Esophagus squamous epithelium (tissue), 5 donors: ENCODE data around the gene DOK6. TPM values are rescaled to one million over a fixed set of nuclear protein-coding genes. Genes with fewer than 3 reads are reported as not detected.
"Not testable (repeated sequence)": the region's sequence is repeated elsewhere in the genome, so short reads cannot be mapped to it uniquely, and the experiment has no call there.

Experiments
- DNase-seq: peaks from one replicate; lab custom pipeline; 2025; lab: John Stamatoyannopoulos, UW
- H3K27ac ChIP-seq, 4 donors: fragments of 200-600 bp; sonication (generic); one replicate each; pipeline ENCODE4 v1.5.1; 2016 to 2019; ENCODE audit warnings: mild to moderate bottlenecking in 1 of 4
- H3K27me3 ChIP-seq, 4 donors: fragments of 200-600 bp; sonication (generic); 1 replicate in 3 of 4; 2 replicates in 1 of 4; pipeline versions ENCODE4 v1.5.1 to v1.6.0; 2017 to 2021; ENCODE audit warnings: antibody characterized with exemption in 1 of 4
- H3K36me3 ChIP-seq, 3 donors: fragments of 200-600 bp; sonication (generic); one replicate each; pipeline ENCODE4 v1.5.1; 2016 to 2019
- H3K4me1 ChIP-seq, 3 donors: fragments of 200-600 bp; sonication (generic); one replicate each; pipeline ENCODE4 v1.5.1; 2017 to 2019
- H3K4me3 ChIP-seq, 4 donors: fragments of 200-600 bp; sonication (generic); 1 replicate in 3 of 4; 2 replicates in 1 of 4; pipeline ENCODE4 v1.5.1; 2016 to 2019; ENCODE audit warnings: mild to moderate bottlenecking in 2 of 4, moderate library complexity in 1 of 4
- H3K9me3 ChIP-seq, 3 donors: fragments of 200-600 bp; sonication (generic); one replicate each; pipeline ENCODE4 v1.5.1; 2016 to 2019
- CTCF ChIP-seq, 6 experiments: fragments of 450-650 bp in 4 of 6; fragments of 200-600 bp in 2 of 6; sonication (generic) in 2 of 6; IDR thresholded peaks; one replicate each; pipeline ENCODE4 v1.5.1; 2016 to 2019; ENCODE audit warnings: antibody characterized with exemption in 6 of 6, mild to moderate bottlenecking in 4 of 6, moderate library complexity in 4 of 6
- POLR2A ChIP-seq, 4 donors: fragments of 450-650 bp; IDR thresholded peaks; one replicate each; pipeline ENCODE4 v1.6.1; 2017; ENCODE audit warnings: antibody characterized with exemption in 4 of 4, mild to moderate bottlenecking in 4 of 4, moderate library complexity in 3 of 4
- WGBS, 2 donors: methylation state at CpG; one replicate each; pipeline ENCODE4 v1.1.5; 2018; 5-methylcytosine and 5-hydroxymethylcytosine counted together
- intact Hi-C: fragments of 100-400 bp; cut with DNase I; formaldehyde crosslinking; loops from one replicate; pipeline ENCODE4 v1.15.0; 2022
- total RNA-seq, 4 donors: library from RNA; depleted of rRNA; stranded (reverse); fragments of >200 nt; gene quantifications; one replicate each; pipeline ENCODE4 v1.1.0, GENCODE V29; 2016
- donor health status: DM: yes; HTN: yes; CAD: no.

DOK6 gene
- total RNA-seq = under 1 TPM in 2 of 4 donors, not detected in 2; 0.57 to 0.88 TPM

- H3K4me1 ChIP-seq = peaks cover 0 to 26% (median 0%) of the 10 kb centered on the region in 3 donors
- WGBS, 2 donors = 3 to 8% methylated on average over 14 to 24 of the region's 79 CpGs
- peak within 1 kb of the TSS; percentile 25 to 73 (median 48) for H3K27ac ChIP-seq
- H3K9me3 ChIP-seq = no peaks in the 10 kb centered on the region
- H3K27me3 ChIP-seq = peaks cover 0 to 62% (median 7%) of the 10 kb centered on the region in 4 donors
- intact Hi-C loops = no loop called here
- TF ChIP-seq CTCF (IDR thresholded peaks at IDR 0.05) (no peak), POLR2A (IDR thresholded peaks at IDR 0.05) (no peak)
- H3K36me3 ChIP-seq = no peaks in the 10 kb centered on the region
- DNase-seq = no peak
- H3K4me3 ChIP-seq = peak within 1 kb of the TSS; percentile 22 to 63 (median 50)
Observed at GRCh38 chr18:69400253-69400975, at the start of gene DOK6. TSS of gene DOK6 (plus strand) at chr18:69400888.

DNA sequence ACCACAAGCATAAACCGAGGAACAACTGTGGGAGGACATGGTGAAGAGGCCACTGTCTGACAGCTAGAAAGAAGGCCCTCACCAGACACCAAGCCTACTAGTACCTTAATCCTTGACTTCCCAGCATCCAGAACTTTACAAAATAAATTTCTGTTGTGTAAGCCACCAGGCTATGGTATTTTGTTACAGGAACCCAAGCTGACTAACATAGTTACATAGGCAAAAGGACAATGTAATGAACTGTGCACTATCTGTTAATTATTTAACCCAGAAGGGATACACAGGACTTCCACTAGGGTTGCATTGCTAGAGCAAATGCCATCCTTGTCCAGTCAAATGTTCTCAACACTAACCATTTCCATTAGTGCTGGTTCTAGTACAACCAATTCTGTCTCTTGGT lies 47.7 kb upstream of the DOK6 start:
- no peaks in the 10 kb centered on the region for H3K4me1 ChIP-seq
- no peak overlapping the region for H3K27ac ChIP-seq
- WGBS, 2 donors = 77 to 100% methylated on average over 1 of the region's 1 CpG
- H3K9me3 ChIP-seq = peaks cover 0 to 7% (median 0%) of the 10 kb centered on the region in 3 donors
- TF ChIP-seq POLR2A (IDR thresholded peaks at IDR 0.05) (no peak), CTCF (IDR thresholded peaks at IDR 0.05) (no peak)
- H3K36me3 ChIP-seq = no peaks in the 10 kb centered on the region
- H3K4me3 ChIP-seq = no peak overlapping the region
- H3K27me3 ChIP-seq = no peaks in the 10 kb centered on the region
- intact Hi-C loops = no loop called here
- DNase-seq = no peak

DNA sequence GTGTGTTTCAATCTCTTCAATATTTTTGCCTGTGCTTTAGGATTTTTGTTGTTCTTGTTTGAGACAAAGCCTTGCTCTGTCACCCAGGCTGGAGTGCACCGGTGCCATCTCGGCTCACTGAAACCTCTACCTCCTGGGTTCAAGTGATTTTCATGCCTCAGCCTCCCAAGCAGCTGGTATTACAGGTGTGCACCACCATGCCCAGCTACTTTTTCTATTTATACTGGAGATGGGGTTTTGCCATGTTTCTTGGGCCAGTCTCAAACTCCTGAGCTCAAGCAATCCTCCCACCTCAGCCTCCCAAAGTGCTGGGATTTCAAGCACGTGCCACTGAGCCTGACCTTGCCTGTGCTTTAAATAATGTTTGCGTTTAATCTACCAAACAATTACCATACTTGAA lies 43.1 kb upstream of the DOK6 start:
- Histone ChIP-seq H3K4me1 (no peaks in the 10 kb centered on the region), H3K27ac (no peak overlapping the region), H3K4me3 (no peak overlapping the region), H3K27me3 (no peaks in the 10 kb centered on the region), H3K36me3 (no peaks in the 10 kb centered on the region), H3K9me3 (peaks cover 0 to 10% (median 6%) of the 10 kb centered on the region in 3 donors)
- WGBS, 2 donors = 67 to 72% methylated on average over 4 of the region's 4 CpGs
- DNase-seq = no peak
- TF ChIP-seq POLR2A (IDR thresholded peaks at IDR 0.05) (no peak), CTCF (IDR thresholded peaks at IDR 0.05) (no peak)
- intact Hi-C loops = no loop called here

GRCh38 chr18:69358212-69358895 lies 42.3 kb upstream of the DOK6 start:
- no peaks in the 10 kb centered on the region for H3K27me3 ChIP-seq
- TF ChIP-seq CTCF (IDR thresholded peaks at IDR 0.05) (no peak), POLR2A (IDR thresholded peaks at IDR 0.05) (no peak)
- no peaks in the 10 kb centered on the region for H3K4me1 ChIP-seq
- H3K36me3 ChIP-seq = no peaks in the 10 kb centered on the region
- 32 to 37% methylated on average over 5 to 6 of the region's 6 CpGs for WGBS, 2 donors
- no peak overlapping the region for H3K4me3 ChIP-seq
- DNase-seq = no peak
- H3K27ac ChIP-seq = no peak overlapping the region
- peaks cover 0 to 10% (median 6%) of the 10 kb centered on the region in 3 donors for H3K9me3 ChIP-seq
- intact Hi-C loops = no loop called here

DNA sequence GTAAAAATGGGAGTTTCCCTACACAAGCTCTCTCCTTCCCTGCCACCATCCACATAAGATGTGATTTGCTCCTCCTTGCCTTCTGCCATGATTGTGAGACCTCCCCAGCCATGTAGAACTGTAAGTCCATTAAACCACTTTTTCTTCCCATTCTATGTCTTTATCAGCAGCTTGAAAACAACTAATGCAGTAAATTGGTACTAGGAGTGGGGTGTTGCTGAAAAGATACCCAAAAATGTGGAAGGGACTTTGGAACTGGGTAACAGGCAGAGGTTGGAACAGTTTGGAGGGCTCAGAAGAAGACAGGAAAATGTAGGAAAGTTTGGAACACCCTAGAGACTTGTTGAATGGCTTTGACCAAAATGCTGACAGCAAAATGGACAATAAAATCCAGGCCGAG lies 40.9 kb upstream of the DOK6 start:
- H3K36me3 ChIP-seq, DNase-seq, H3K9me3 ChIP-seq, H3K4me1 ChIP-seq, H3K27me3 ChIP-seq, H3K4me3 ChIP-seq, intact Hi-C loops, H3K27ac ChIP-seq: not testable (repeated sequence)
- WGBS, 2 donors = 73 to 78% methylated on average over 1 of the region's 1 CpG
